Measurements from ENCODE around the gene BEGAIN.

Gene BEGAIN

GRCh38 chr14:100581228-100582145 is 5.7 kb downstream of the BEGAIN start:
- DNase-seq (ENCODE audit: low read depth), result no peak

DNA sequence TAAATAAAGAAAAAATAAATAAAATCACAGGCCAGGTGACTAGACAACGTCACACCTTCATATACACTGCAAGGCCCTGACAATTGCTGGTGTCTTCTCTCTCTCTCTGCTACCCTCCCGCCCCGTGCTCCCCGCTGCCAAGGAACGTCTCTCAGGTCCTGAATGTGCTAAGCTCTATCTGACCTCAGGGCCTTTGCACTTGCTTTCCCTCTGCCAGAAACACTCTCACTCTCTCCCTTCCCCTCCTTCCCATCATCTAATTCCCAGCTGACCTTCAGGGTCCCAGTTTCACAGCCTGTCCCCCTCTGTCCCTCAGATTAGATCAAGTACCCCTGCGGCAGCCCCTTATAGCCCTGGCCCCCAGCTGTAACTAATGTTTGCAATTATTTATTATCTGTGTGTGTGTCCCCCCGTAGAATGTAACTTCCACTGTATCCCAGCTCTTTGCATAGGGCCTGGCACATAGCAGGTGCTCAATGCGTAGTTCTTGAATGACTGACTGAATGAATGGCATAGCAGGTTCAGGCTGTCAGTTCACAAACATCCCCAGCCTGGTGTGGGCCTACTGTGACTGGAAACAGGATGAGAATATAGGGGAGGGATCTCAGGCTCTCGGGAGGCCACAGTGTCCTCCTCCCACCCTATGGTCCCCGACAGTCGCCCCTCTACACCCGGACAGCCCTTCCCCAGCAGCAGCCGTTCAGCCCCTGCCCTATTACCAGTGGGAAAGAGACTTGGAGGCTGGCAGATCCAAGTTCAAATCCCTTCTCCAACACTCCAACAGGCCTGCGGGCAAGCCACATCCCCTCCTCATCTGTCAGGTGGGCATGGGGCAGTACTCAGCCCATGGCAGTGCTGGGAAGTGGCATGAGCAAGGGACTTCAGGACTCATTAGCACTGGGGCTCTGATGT is 6.6 kb downstream of the BEGAIN start:
- no peak for DNase-seq (ENCODE audit: low read depth)

GRCh38 chr14:100578552-100578951 is 8.7 kb downstream of the BEGAIN start:
- no peak for DNase-seq (ENCODE audit: low read depth)

- no peak for DNase-seq (ENCODE audit: low read depth)
Measured at GRCh38 chr14:100577986-100578431, 9.2 kb downstream of the BEGAIN start.

DNA sequence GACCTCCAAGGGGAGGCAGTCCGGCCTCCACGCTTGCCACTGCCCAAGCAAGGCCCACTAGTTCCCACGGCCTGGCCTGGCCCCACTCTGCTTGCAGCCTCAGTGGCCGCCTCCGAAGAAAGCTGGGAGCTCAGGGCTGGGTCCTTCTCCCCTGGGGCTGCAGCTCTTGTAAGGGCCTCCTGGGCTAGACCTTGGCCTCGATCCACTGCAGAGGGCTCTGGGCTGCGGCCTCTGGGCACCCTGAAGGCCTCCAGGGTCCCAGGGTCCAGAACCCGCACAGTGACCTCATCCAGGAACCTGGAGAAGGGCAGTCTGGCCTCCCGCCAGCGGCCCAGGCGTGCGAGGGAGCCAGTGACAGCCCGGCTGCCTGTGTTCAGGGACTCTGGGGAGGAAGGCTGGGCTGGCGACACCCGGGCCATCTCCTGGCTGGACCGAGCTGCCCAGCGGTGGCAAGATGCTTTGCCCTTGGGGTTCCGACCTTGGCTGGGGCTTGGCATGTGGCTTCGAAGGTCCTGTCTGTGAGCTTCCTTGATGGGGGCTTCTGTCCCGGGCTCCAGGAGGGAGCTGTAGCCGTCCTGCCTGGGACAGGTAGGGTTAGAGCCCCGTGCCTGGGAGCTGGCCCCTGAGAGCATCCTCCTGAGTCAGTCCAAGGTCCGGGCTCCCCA is 9.8 kb downstream of the BEGAIN start:
- no peak for DNase-seq (ENCODE audit: low read depth)

GRCh38 chr14:100576091-100577085 is 10.8 kb downstream of the BEGAIN start:
- no peak for DNase-seq (ENCODE audit: low read depth)

GRCh38 chr14:100575266-100575995 is 11.8 kb downstream of the BEGAIN start:
- DNase-seq (ENCODE audit: low read depth), result no peak

DNA sequence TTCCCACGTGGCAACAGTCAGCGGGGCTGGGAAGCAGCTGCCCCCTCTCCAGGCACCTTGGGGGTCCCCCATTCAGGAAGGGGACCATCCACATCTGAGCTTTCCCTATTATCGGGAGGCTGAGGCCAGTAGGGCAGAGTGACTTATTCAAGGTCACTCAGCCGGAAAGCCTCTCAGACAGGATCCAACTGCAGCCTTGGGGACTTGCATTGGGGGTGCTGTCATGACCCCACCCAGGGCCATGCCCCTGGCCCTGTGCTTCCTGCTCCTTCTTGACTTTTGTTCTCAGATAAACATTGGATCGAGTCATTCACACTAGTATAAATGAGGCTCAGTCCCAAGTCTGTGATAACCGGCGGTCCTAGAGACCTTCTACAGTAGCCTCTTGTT is 12.6 kb downstream of the BEGAIN start:
- no peak for DNase-seq (ENCODE audit: low read depth)

DNA sequence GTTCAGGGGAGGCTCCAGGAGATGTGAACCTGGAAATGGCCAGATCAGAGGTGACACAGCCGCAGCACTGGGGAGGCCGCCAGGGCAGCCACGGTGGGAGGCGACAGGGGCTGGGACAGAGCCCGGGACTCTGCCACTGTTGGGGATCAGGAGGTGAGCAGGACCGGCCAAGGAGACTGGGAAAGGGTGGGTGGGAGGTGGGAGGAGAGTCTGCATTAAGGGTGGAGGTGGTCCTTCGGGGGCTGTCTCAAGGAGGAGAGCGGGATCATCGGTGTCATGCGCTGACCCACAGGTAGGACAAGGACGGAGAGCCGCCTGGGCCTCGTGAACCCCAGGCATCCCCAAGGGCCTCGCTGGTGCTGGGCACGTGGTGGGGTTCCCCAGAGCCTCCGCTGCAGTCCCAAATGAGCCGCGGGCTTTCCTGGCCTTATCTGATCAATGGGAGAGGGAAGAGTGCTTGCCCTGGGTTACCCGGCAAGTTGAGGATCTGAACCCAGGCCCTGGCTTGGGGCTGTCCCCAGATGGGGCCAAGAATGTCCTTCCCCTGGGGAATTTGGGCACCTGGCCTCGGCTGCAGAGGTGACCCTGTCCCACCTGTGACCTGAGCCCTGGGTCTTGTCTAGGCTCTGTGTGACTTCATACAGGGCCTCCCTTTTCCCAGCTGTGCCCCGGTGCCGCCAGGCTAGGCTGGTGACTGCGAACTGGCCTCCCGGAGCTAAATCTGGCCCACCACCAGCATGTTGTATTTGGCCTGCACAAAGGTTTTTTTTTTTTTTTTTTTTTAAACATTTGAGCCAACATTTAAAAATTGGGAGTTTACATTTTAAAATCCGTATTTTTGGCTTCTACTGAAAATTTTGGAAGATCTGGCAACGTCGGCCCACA is 13.2 kb downstream of the BEGAIN start:
- DNase-seq (ENCODE audit: low read depth), result no peak

- no peak for DNase-seq (ENCODE audit: low read depth)
Measured at GRCh38 chr14:100573002-100573756, 14.0 kb downstream of the BEGAIN start.

- no peak for DNase-seq (ENCODE audit: low read depth)
Measured at GRCh38 chr14:100572543-100572942, 14.7 kb downstream of the BEGAIN start.

DNA sequence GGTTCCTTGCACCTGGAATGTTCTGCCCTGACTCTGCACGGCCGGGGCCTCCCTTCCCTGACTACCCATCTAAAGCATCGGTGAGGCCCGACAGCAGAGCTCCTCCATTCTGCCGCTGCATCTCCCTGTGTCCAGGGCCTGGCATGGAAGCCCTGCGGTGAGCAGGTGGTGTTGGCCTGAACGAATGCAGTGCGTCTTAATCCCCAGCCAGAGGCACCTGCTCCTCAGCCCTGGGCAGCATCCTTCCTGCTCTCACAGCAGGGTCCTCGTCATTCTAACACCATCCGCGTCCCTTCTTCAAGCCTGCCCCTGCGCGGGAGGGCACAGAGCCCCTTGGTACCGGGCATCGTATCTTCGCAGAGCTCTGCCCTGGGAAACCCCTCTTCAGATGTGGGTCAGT is 15.4 kb downstream of the BEGAIN start:
- DNase-seq (ENCODE audit: low read depth), result no peak

- DNase-seq (ENCODE audit: low read depth), result no peak
Measured at GRCh38 chr14:100570726-100571454, 16.3 kb downstream of the BEGAIN start.

GRCh38 chr14:100569734-100570286 is 17.4 kb downstream of the BEGAIN start:
- DNase-seq (ENCODE audit: low read depth), result no peak

- DNase-seq (ENCODE audit: low read depth), result no peak
Measured at GRCh38 chr14:100568998-100569733, 18.1 kb downstream of the BEGAIN start.

- no peak for DNase-seq (ENCODE audit: low read depth)
Measured at GRCh38 chr14:100568164-100568997, 18.8 kb downstream of the BEGAIN start.
